Neural cell (in vitro differentiated cells): ENCODE results near the gene CAPZA2. TPM values are rescaled to one million over a fixed set of nuclear protein-coding genes. Genes with fewer than 3 reads are reported as not detected.

Experiments
- H2AFZ ChIP-seq: fragments of 200-600, 300-800 bp; sonication (generic), shearing (Covaris generic); 2 replicates; pipeline ENCODE4 v1.6.0; 2014; ENCODE audit warnings: low read depth, mild to moderate bottlenecking, antibody characterized with exemption, low read length, moderate library complexity
- H3F3A ChIP-seq: fragments of 200-600 bp; shearing (Covaris generic); 2 replicates; pipeline ENCODE4 v1.6.1; 2016; ENCODE audit warnings: mild to moderate bottlenecking, moderate library complexity, mixed read lengths, antibody characterized with exemption, low read length; ENCODE audit not compliant: insufficient read depth, poor library complexity, severe bottlenecking
- H3K27ac ChIP-seq: fragments of 200-600, 300-800 bp; sonication (generic), shearing (Covaris generic); 2 replicates; pipeline ENCODE4 v1.5.1; 2014; ENCODE audit warnings: mild to moderate bottlenecking, low read length, moderate library complexity
- H3K27me3 ChIP-seq: fragments of 300-800, 200-600 bp; sonication (generic), shearing (Covaris generic); 2 replicates; pipeline ENCODE4 v1.6.0; 2014; ENCODE audit warnings: mild to moderate bottlenecking, low read depth, low read length, moderate library complexity; ENCODE audit not compliant: insufficient read depth
- H3K36me3 ChIP-seq: fragments of 300-800, 200-600 bp; sonication (generic), shearing (Covaris generic); 2 replicates; pipeline ENCODE4 v1.5.1; 2014; ENCODE audit warnings: mild to moderate bottlenecking, antibody characterized with exemption, low read length, moderate library complexity; ENCODE audit not compliant: insufficient read depth
- H3K4me2 ChIP-seq: fragments of 300-800, 200-600 bp; sonication (generic), shearing (Covaris generic); 2 replicates; pipeline ENCODE4 v1.6.0; 2014; ENCODE audit warnings: mild to moderate bottlenecking, low read length
- H3K4me3 ChIP-seq: fragments of 300-800, 200-600 bp; sonication (generic), shearing (Covaris generic); 2 replicates; pipeline ENCODE4 v1.5.1; 2014; ENCODE audit warnings: mild to moderate bottlenecking, low read length, moderate library complexity
- H3K79me2 ChIP-seq: fragments of 200-600 bp; shearing (Covaris generic); replicated peaks from 2 replicates; pipeline ENCODE4 v1.6.0; 2014; ENCODE audit warnings: mild to moderate bottlenecking, low read length, moderate library complexity; ENCODE audit not compliant: insufficient read depth
- H3K9ac ChIP-seq: fragments of 300-800, 200-600 bp; sonication (generic), shearing (Covaris generic); 2 replicates; pipeline ENCODE4 v1.6.1; 2016; ENCODE audit warnings: mild to moderate bottlenecking, low read length, mixed read lengths
- H3K9me2 ChIP-seq: fragments of 200-600 bp; shearing (Covaris generic); 2 replicates; pipeline ENCODE4 v1.6.1; 2016; ENCODE audit warnings: mild to moderate bottlenecking, low read length, mixed read lengths; ENCODE audit not compliant: insufficient read depth
- H3K9me3 ChIP-seq: fragments of 200-600, 300-800 bp; sonication (generic), shearing (Covaris generic); 2 replicates; pipeline ENCODE4 v1.6.1; 2016; ENCODE audit warnings: mild to moderate bottlenecking, mixed run types, low read length, moderate library complexity, mixed read lengths
- H4K20me1 ChIP-seq: fragments of 200-600 bp; shearing (Covaris generic); 2 replicates; pipeline ENCODE4 v1.6.1; 2016; ENCODE audit warnings: mild to moderate bottlenecking, mixed run types; ENCODE audit not compliant: insufficient read depth
- EP300 ChIP-seq: fragments of 450-650 bp; conservative IDR thresholded peaks from 2 replicates; pipeline ENCODE4 v1.6.1; 2014; ENCODE audit warnings: antibody characterized with exemption, mild to moderate bottlenecking, moderate library complexity; ENCODE audit not compliant: poor library complexity, severe bottlenecking
- EZH2 ChIP-seq: fragments of 200-600, 300-800 bp; shearing (Covaris generic), sonication (generic); IDR thresholded peaks from 2 replicates; pipeline ENCODE4 v1.6.1; 2014; ENCODE audit warnings: antibody characterized with exemption, low read length, borderline replicate concordance, mild to moderate bottlenecking; ENCODE audit not compliant: insufficient read depth, poor library complexity, severe bottlenecking
- MXI1 ChIP-seq: fragments of 450-650 bp; conservative IDR thresholded peaks from 2 replicates; pipeline ENCODE4 v1.6.1; 2014; ENCODE audit warnings: antibody characterized with exemption, mild to moderate bottlenecking; ENCODE audit not compliant: poor library complexity, severe bottlenecking
- POLR2AphosphoS5 ChIP-seq: IDR thresholded peaks from 2 replicates; pipeline ENCODE4 v1.6.1; 2012
- RAD21 ChIP-seq: fragments of 450-650 bp; conservative IDR thresholded peaks from 2 replicates; pipeline ENCODE4 v1.6.1; 2014; ENCODE audit warnings: antibody characterized with exemption, mild to moderate bottlenecking, moderate library complexity
- SMC3 ChIP-seq: fragments of 450-650 bp; conservative IDR thresholded peaks from 2 replicates; pipeline ENCODE4 v1.6.1; 2014; ENCODE audit warnings: antibody characterized with exemption, mild to moderate bottlenecking, moderate library complexity; ENCODE audit not compliant: poor library complexity
- TAF1 ChIP-seq: IDR thresholded peaks from 2 replicates; pipeline ENCODE4 v1.6.1; 2012; ENCODE audit warnings: low read depth
- polyA plus RNA-seq: library from polyadenylated mRNA; depleted of rRNA; stranded (reverse); fragments of >200 nt; gene quantifications from 2 replicates; pipeline ENCODE4 v1.2.3, GENCODE V29; 2014
- TF ChIP-seq, protein P1 (sequence below): fragments of 450-650 bp; IDR thresholded peaks from 2 replicates; pipeline ENCODE4 v1.5.1; 2014; ENCODE audit warnings: antibody characterized with exemption, mild to moderate bottlenecking, moderate library complexity; ENCODE audit not compliant: poor library complexity, severe bottlenecking

The CAPZA2 gene
- polyA plus RNA-seq, 1 donor from 2014 or later = 191 TPM

DNA sequence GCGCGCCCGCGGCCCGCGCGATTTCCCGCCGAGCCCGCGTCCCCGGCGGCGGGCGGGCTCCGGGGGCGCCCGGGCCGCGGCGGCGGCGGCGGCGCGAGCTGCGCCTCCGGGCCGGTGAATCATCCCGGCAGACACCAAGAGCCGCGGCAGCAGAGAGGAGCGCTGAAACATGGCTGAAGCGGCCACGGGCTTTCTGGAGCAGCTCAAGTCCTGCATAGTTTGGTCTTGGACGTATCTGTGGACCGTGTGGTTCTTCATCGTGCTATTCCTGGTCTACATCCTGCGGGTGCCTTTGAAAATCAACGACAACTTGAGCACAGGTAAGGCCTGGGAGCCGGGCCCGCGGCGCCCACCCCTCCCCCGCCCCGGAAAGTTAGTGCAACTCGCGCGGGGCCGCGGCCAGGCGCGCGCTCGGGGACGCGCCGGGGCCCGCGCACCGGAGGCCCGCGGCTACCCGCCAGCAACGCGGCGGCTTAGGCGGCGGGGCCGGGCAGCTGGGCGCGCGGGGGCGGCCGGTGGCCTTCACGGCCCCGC, 91.1 kb downstream of the CAPZA2 start, which contains the start of gene ST7:
TSS of gene ST7 (plus strand) at position 130 of the 534 bp plus-strand sequence. CDS start at position 170, 40 bp downstream.
- TF ChIP-seq POLR2AphosphoS5 (no peak), MXI1 (peak; percentile 57), TAF1 (no peak)
- peak within 1 kb of the TSS; percentile 70 for H3K4me3 ChIP-seq
- no peaks in the 10 kb centered on the region for H4K20me1 ChIP-seq
- H3K27me3 ChIP-seq = no peaks in the 10 kb centered on the region
- peak within 1 kb of the TSS; percentile 71 for H3K4me2 ChIP-seq
- H3F3A ChIP-seq = peaks cover 10% of the 10 kb centered on the region
- no peak within 1 kb of the TSS for H3K27ac ChIP-seq
- no peaks in the 10 kb centered on the region for H3K36me3 ChIP-seq
- no peaks in the 10 kb centered on the region for H3K79me2 ChIP-seq
- H3K9me2 ChIP-seq = no peaks in the 10 kb centered on the region
- no peaks in the 10 kb centered on the region for H3K9me3 ChIP-seq
- H2AFZ ChIP-seq = peak within 1 kb of the TSS; percentile 47
- peak within 1 kb of the TSS; percentile 62 for H3K9ac ChIP-seq

DNA sequence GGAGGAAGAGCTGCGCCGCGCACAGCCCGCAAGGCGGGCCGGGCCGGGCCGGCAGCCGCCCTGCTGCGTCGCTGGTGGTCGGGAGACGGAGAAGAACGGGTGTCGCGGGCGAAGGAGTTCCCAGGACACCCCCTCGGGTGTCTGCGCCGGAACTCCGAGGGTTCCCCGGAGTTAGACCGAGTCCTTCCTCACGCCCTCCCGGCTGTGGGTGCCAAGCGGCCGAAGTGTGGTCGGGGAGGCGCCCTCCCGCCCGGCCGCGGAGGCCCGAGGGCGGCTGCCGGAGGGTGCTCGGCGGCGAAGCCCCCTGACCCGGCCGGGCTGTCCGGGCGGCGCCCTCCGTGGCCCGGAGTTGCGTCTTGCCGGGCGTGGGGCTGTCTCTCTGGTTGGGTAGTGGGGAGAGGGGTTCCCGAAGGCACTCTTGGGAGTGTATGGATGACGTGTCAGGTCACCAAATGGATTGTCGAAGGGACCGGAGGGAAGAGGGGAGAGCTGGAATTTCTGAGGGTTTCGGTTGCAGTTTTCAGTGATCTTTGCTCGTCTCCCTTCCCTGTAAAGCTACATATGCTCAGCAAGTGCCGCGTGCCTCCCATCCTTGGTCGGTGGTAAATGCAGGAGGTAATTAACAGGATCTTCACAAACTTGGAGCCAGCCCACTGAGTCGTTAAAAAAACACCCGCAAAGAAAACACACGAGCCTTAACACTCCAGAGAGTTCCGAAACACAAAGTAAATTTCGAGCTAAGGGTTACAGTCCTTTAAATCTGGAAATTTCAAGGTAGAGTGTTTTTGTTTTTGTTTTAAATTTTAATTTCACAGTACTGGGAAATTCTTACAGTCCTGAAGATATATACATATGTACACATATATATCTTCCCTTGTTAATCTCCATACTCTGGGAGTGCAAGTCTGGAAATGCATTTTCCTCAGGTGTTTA, 91.8 kb downstream of the CAPZA2 start:
- Histone ChIP-seq H3F3A (peaks cover 10% of the 10 kb centered on the region), H3K9ac (peak overlapping the region; percentile 62), H3K4me3 (peak overlapping the region; percentile 70), H3K36me3 (no peaks in the 10 kb centered on the region), H2AFZ (peak overlapping the region; percentile 47), H3K27me3 (no peaks in the 10 kb centered on the region), H3K27ac (no peak overlapping the region), H3K4me2 (peak overlapping the region; percentile 71), H3K79me2 (no peaks in the 10 kb centered on the region), H3K9me3 (no peaks in the 10 kb centered on the region), H3K9me2 (no peaks in the 10 kb centered on the region), H4K20me1 (no peaks in the 10 kb centered on the region)
- TF ChIP-seq, protein P1, sequence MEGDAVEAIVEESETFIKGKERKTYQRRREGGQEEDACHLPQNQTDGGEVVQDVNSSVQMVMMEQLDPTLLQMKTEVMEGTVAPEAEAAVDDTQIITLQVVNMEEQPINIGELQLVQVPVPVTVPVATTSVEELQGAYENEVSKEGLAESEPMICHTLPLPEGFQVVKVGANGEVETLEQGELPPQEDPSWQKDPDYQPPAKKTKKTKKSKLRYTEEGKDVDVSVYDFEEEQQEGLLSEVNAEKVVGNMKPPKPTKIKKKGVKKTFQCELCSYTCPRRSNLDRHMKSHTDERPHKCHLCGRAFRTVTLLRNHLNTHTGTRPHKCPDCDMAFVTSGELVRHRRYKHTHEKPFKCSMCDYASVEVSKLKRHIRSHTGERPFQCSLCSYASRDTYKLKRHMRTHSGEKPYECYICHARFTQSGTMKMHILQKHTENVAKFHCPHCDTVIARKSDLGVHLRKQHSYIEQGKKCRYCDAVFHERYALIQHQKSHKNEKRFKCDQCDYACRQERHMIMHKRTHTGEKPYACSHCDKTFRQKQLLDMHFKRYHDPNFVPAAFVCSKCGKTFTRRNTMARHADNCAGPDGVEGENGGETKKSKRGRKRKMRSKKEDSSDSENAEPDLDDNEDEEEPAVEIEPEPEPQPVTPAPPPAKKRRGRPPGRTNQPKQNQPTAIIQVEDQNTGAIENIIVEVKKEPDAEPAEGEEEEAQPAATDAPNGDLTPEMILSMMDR = peak; percentile 9
- TF ChIP-seq MXI1 = peak; percentile 53
- no peak for TF ChIP-seq SMC3
- TF ChIP-seq POLR2AphosphoS5 = peak; percentile 36

DNA sequence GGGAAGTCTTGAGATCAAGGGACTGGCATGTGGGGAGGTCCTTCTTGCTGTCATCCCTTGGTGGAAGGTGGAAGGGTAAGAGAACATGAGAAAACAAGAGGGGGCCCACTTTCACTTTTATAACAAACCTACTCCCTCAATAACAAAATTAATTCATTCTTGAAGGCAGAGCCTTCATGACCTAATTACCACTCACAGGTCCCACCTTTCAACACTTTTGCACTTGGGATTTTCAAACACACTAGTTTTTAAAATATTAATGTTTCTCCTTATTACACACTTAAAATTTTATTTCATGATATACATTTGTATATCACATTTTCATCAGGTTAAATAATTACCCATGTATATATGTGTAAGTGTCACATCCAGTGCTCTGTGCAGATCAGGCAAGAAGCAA, 93.0 kb downstream of the CAPZA2 start:
- Histone ChIP-seq H3K4me2 (no peak overlapping the region), H3K79me2 (no peaks in the 10 kb centered on the region), H2AFZ (no peak overlapping the region), H3K27ac (no peak overlapping the region), H3K9me3 (no peaks in the 10 kb centered on the region), H3K9ac (no peak overlapping the region), H3F3A (peaks cover 10% of the 10 kb centered on the region), H3K4me3 (no peak overlapping the region), H3K36me3 (no peaks in the 10 kb centered on the region), H3K9me2 (no peaks in the 10 kb centered on the region), H3K27me3 (no peaks in the 10 kb centered on the region), H4K20me1 (no peaks in the 10 kb centered on the region)
- TF ChIP-seq SMC3 (no peak), RAD21 (no peak), EZH2 (no peak), EP300 (no peak), TAF1 (no peak), POLR2AphosphoS5 (no peak)
- TF ChIP-seq, protein P1 = no peak
